Endothelial cell of umbilical vein (primary cell): Measurements from ENCODE around the gene ARHGEF28. TPM values are rescaled to one million over a fixed set of nuclear protein-coding genes. Genes with fewer than 3 reads are reported as not detected.

Experiments used
- BruUV-seq: library from RNA; stranded (reverse); fragments of 400-500 nt; replicated peaks from 2 replicates; lab custom pipeline; 2021; lab: Mats Ljungman, UMichigan
- CTCF ChIA-PET: fragments of 300-600, 350-600 bp; sonication (Branson Sonifier 250); formaldehyde crosslinking; loops from one replicate; lab custom pipeline; 2021; ENCODE audit warnings: antibody characterized with exemption, inconsistent platforms; lab: Charles Lee
- POLR2A ChIA-PET: fragments of 300-600, 350-600 bp; sonication (Branson Sonifier 250); formaldehyde crosslinking; loops from one replicate; lab custom pipeline; 2021; ENCODE audit warnings: antibody characterized with exemption, inconsistent platforms; lab: Charles Lee
- DNase-seq: peaks from one replicate; pipeline ENCODE4 v3.0.0-alpha.2; 2011; ENCODE audit warnings: low read depth, low spot score
- FAIRE-seq: peaks from 2 replicates; lab custom pipeline; 2011; peaks lifted over from hg19 to GRCh38; lab: Jason Lieb, UNC
- H2AFZ ChIP-seq: 2 replicates; pipeline ENCODE4 v1.6.0; 2012; ENCODE audit warnings: low read depth, low read length, control low read depth, inconsistent platforms
- H3K27ac ChIP-seq: 2 replicates; pipeline ENCODE4 v1.5.1; 2011; ENCODE audit warnings: low read depth, mild to moderate bottlenecking, control low read depth, low read length, moderate library complexity; ENCODE audit not compliant: insufficient read depth
- H3K27me3 ChIP-seq, 2 experiments: 2 replicates each; pipeline versions ENCODE4 v1.6.0 to v1.6.1; 2011; ENCODE audit warnings: low read length in 2 of 2, mixed read lengths in 1 of 2; ENCODE audit not compliant: control insufficient read depth in 2 of 2, insufficient read depth in 2 of 2
- H3K36me3 ChIP-seq, 2 experiments: 2 replicates in 1 of 2; 3 replicates in 1 of 2; pipeline ENCODE4 v1.5.1; 2011; ENCODE audit warnings: low read length in 2 of 2, mild to moderate bottlenecking in 1 of 2, moderate library complexity in 1 of 2; ENCODE audit not compliant: control insufficient read depth in 2 of 2, insufficient read depth in 2 of 2; ENCODE audit errors: extremely low read depth in 1 of 2
- H3K4me1 ChIP-seq: 3 replicates; pipeline ENCODE4 v1.5.1; 2011; ENCODE audit warnings: mild to moderate bottlenecking, low read length; ENCODE audit not compliant: control insufficient read depth, insufficient read depth; ENCODE audit errors: extremely low read depth
- H3K4me2 ChIP-seq: 2 replicates; pipeline ENCODE4 v1.6.1; 2011; ENCODE audit warnings: low read length, control low read depth, mixed read lengths; ENCODE audit not compliant: insufficient read depth
- H3K4me3 ChIP-seq, 3 experiments: fragments of 200-600 bp in 1 of 3; sonication (generic), shearing (Covaris generic) in 1 of 3; replicated peaks in 1 of 3; 2 replicates each; pipeline ENCODE4 v1.5.1; 2011 to 2016; ENCODE audit warnings: control low read depth in 3 of 3, low read length in 3 of 3, mild to moderate bottlenecking in 2 of 3, inconsistent platforms in 1 of 3, low read depth in 1 of 3, moderate library complexity in 1 of 3; ENCODE audit not compliant: insufficient read depth in 1 of 3
- H3K79me2 ChIP-seq: 2 replicates; pipeline ENCODE4 v1.6.0; 2012; ENCODE audit warnings: low read length, inconsistent platforms; ENCODE audit not compliant: control insufficient read depth, insufficient read depth
- H3K9ac ChIP-seq: replicated peaks from 2 replicates; pipeline ENCODE3; 2011; ENCODE audit warnings: low read length, control low read depth; ENCODE audit not compliant: insufficient read depth; ENCODE audit errors: extremely low read depth
- H3K9me1 ChIP-seq: replicated peaks from 3 replicates; pipeline ENCODE4 v1.6.0; 2011; ENCODE audit warnings: mild to moderate bottlenecking, low read length; ENCODE audit not compliant: control insufficient read depth, insufficient read depth; ENCODE audit errors: extremely low read depth
- H3K9me3 ChIP-seq: replicated peaks from 2 replicates; pipeline ENCODE4 v1.5.1; 2012; ENCODE audit warnings: low read length, inconsistent platforms; ENCODE audit not compliant: control insufficient read depth, insufficient read depth
- H4K20me1 ChIP-seq: replicated peaks from 2 replicates; pipeline ENCODE3; 2011; ENCODE audit warnings: mild to moderate bottlenecking, low read length; ENCODE audit not compliant: control insufficient read depth, insufficient read depth; ENCODE audit errors: extremely low read depth
- CTCF ChIP-seq, 2 donors: IDR thresholded peaks; 1 replicate in 1 of 2; 2 replicates in 1 of 2; pipeline ENCODE4 v1.5.1; 2011; ENCODE audit warnings: low read length in 2 of 2, mild to moderate bottlenecking in 2 of 2, moderate library complexity in 2 of 2, control low read depth in 1 of 2, inconsistent platforms in 1 of 2, low read depth in 1 of 2; ENCODE audit not compliant: insufficient read depth in 1 of 2; ENCODE audit errors: extremely low read depth in 1 of 2
- EZH2 ChIP-seq: IDR thresholded peaks from 2 replicates; pipeline ENCODE4 v1.6.1; 2012; ENCODE audit warnings: borderline replicate concordance, low read depth, mild to moderate bottlenecking, moderate library complexity, low read length, inconsistent platforms; ENCODE audit not compliant: severe bottlenecking
- FOS ChIP-seq: IDR thresholded peaks from 2 replicates; pipeline ENCODE4 v1.6.1; 2011; ENCODE audit warnings: mild to moderate bottlenecking, low read length, moderate library complexity, borderline replicate concordance; ENCODE audit not compliant: insufficient read depth
- GATA2 ChIP-seq: IDR thresholded peaks from 2 replicates; pipeline ENCODE4 v1.7.0; 2011; ENCODE audit warnings: low read depth, mild to moderate bottlenecking, moderate library complexity, mixed read lengths, low read length; ENCODE audit not compliant: insufficient read length, insufficient read depth
- JUN ChIP-seq: IDR thresholded peaks from 2 replicates; pipeline ENCODE4 v1.6.1; 2011; ENCODE audit warnings: borderline replicate concordance, low read depth; ENCODE audit not compliant: insufficient read length, insufficient read depth
- MAX ChIP-seq: IDR thresholded peaks from 2 replicates; pipeline ENCODE4 v1.6.1; 2011; ENCODE audit not compliant: insufficient read depth, insufficient read length
- MYC ChIP-seq: IDR thresholded peaks from one replicate; pipeline ENCODE4 v1.6.1; 2011; ENCODE audit warnings: mild to moderate bottlenecking, low read depth, low read length
- POLR2A ChIP-seq: IDR thresholded peaks from 2 replicates; pipeline ENCODE4 v1.6.1; 2012; ENCODE audit warnings: low read depth, mild to moderate bottlenecking, control low read depth, low read length
- POLR2AphosphoS5 ChIP-seq: IDR thresholded peaks from 2 replicates; pipeline ENCODE4 v1.6.1; 2012; ENCODE audit warnings: low read depth, mild to moderate bottlenecking, control low read depth, low read length, moderate library complexity; ENCODE audit not compliant: insufficient read depth
- dilution Hi-C: fragments of 300-500 bp; cut with MboI; formaldehyde crosslinking; loops from one replicate; pipeline ENCODE4 v1.15.0; 2019; ENCODE audit warnings: low sequenced_read_pairs; ENCODE audit not compliant: extremely low pct_ligation_motif_present
- intact Hi-C: fragments of 100-400 bp; cut with micrococcal nuclease; formaldehyde crosslinking; loops from one replicate; pipeline ENCODE4 v1.10.0; 2022
- polyA plus RNA-seq, 4 experiments: library from polyadenylated mRNA; depleted of rRNA in 3 of 4; stranded (reverse) in 3 of 4; unstranded in 1 of 4; fragments of >200 nt; gene quantifications; 2 replicates each; pipeline versions ENCODE4 v1.2.1 to v1.2.3, GENCODE V29; 2011 to 2012; ENCODE audit warnings: missing spikeins in 1 of 4
- total RNA-seq: library from RNA; stranded (reverse); gene quantifications from 2 replicates; pipeline ENCODE4 v1.2.3, GENCODE V29; 2021

ARHGEF28 gene
- total and polyA plus RNA-seq, 2 donors (not counting 3 experiments of a cell fraction or from before 2014, with no cell fraction given) = 29.5 to 108 TPM

GRCh38 chr5:73791389-73791788 lies 165.4 kb downstream of the ARHGEF28 start:
- Histone ChIP-seq H3K79me2 (peaks cover 12% of the 10 kb centered on the region), H3K36me3 (peaks cover 7 to 10% of the 10 kb centered on the region in 2 experiments), H3K9ac (no peak overlapping the region), H2AFZ (no peak overlapping the region), H3K9me1 (no peaks in the 10 kb centered on the region), H4K20me1 (no peaks in the 10 kb centered on the region), H3K4me2 (no peak overlapping the region), H3K27me3 (no peaks in the 10 kb centered on the region), H3K9me3 (no peaks in the 10 kb centered on the region), H3K27ac (no peak overlapping the region), H3K4me3 (no peak overlapping the region), H3K4me1 (peaks cover 43% of the 10 kb centered on the region)
- dilution Hi-C loops (no loop called here), intact Hi-C loops (loop anchor here (5.0 kb wide), 3 partner anchors 44 to 856 kb away; no protein-coding TSS in a partner anchor)
- BruUV-seq = no TSS peak
- ChIA-PET CTCF (interaction anchor here (0.8 to 7.6 kb wide), 5 partner anchors 9 to 201 kb away, joined by 3 to 232 read pairs (median 6); no protein-coding TSS in a partner anchor), POLR2A (interaction anchor here (0.6 kb wide), 1 partner anchor 72 kb away, joined by 6 read pairs; no protein-coding TSS in a partner anchor)
- FAIRE-seq (no peak), DNase-seq (no peak)
- no peak for TF ChIP-seq CTCF (IDR thresholded peaks at IDR 0.05; ENCODE audit: extremely low read depth in 1 of 2, insufficient read depth in 1 of 2, low read depth in 1 of 2, low read length in 2 of 2)
- TF ChIP-seq MAX = no peak
- no peak for TF ChIP-seq EZH2
- no peak for TF ChIP-seq POLR2AphosphoS5
- TF ChIP-seq JUN = no peak
- no peak for TF ChIP-seq GATA2
- no peak for TF ChIP-seq MYC
- no peak for TF ChIP-seq POLR2A
- no peak for TF ChIP-seq FOS
